HepG2 (cell line): Measurements from ENCODE around the gene PTBP2. TPM values are rescaled to one million over a fixed set of nuclear protein-coding genes. Genes with fewer than 3 reads are reported as not detected.
A peak's percentile ranks its signal among the peaks of the same experiment; 100 is the strongest.

ENCODE experiments used
- ATAC-seq: fragments of 200-7000 bp; cut with Tn5 transposase; 3 replicates; pipeline ENCODE4 v1.9.1; 2020; ENCODE audit warnings: mild to moderate bottlenecking, moderate library complexity
- BruUV-seq: library from RNA; stranded (reverse); fragments of 400-500 nt; replicated peaks from 2 replicates; lab custom pipeline; 2021; lab: Mats Ljungman, UMichigan
- CTCF ChIA-PET: fragments of 300-600 bp; formaldehyde crosslinking; extraction: SDS; loops from one replicate; lab custom pipeline; 2021; ENCODE audit warnings: low total read pairs, inconsistent platforms, low intra/inter-chr PET ratio; lab: Yijun Ruan, JAX
- POLR2A ChIA-PET: fragments of 350-600 bp; sonication (Branson Sonifier 250); formaldehyde crosslinking; loops from one replicate; lab custom pipeline; 2020; ENCODE audit warnings: antibody characterized with exemption, inconsistent platforms; lab: Yijun Ruan, JAX
- DNase-seq: peaks from one replicate; pipeline ENCODE4 v3.0.0-alpha.2; 2015; ENCODE audit warnings: low spot score
- FAIRE-seq: peaks from 3 replicates; lab custom pipeline; 2011; peaks lifted over from hg19 to GRCh38; lab: Jason Lieb, UNC
- H2AFZ ChIP-seq: one replicate; pipeline ENCODE4 v1.6.1; 2011; ENCODE audit warnings: low read length, inconsistent platforms
- H3K27ac ChIP-seq: fragments of 300-600 bp; 3 replicates; pipeline ENCODE4 v1.8.0; 2011; ENCODE audit warnings: mixed run types, mild to moderate bottlenecking, mixed read lengths, low read length, inconsistent platforms; ENCODE audit not compliant: insufficient read depth; ENCODE audit errors: extremely low read length
- H3K27me3 ChIP-seq, 2 experiments: fragments of 200-600 bp in 1 of 2; 2 replicates in 1 of 2; 3 replicates in 1 of 2; pipeline versions ENCODE4 v1.6.0 to v1.8.0; 2011; ENCODE audit warnings: low read length in 2 of 2, mild to moderate bottlenecking in 2 of 2, moderate library complexity in 2 of 2, inconsistent platforms in 1 of 2; ENCODE audit not compliant: insufficient read depth in 2 of 2, control insufficient read depth in 1 of 2
- H3K36me3 ChIP-seq, 2 experiments: fragments of 200-600 bp in 1 of 2; replicated peaks in 1 of 2; 2 replicates in 1 of 2; 3 replicates in 1 of 2; pipeline versions ENCODE4 v1.5.1 to v1.8.0; 2011; ENCODE audit warnings: low read length in 2 of 2, inconsistent platforms in 1 of 2; ENCODE audit not compliant: insufficient read depth in 2 of 2, control insufficient read depth in 1 of 2
- H3K4me1 ChIP-seq: 2 replicates; pipeline ENCODE4 v1.5.1; 2012; ENCODE audit warnings: low read length, inconsistent platforms; ENCODE audit not compliant: insufficient read depth
- H3K4me2 ChIP-seq: 2 replicates; pipeline ENCODE4 v1.6.0; 2011; ENCODE audit warnings: low read depth, low read length, inconsistent platforms
- H3K4me3 ChIP-seq, 3 experiments: fragments of 200-600 bp in 1 of 3; sonication (generic), shearing (Covaris generic) in 1 of 3; replicated peaks in 1 of 3; 2 replicates each; pipeline ENCODE4 v1.5.1; 2011 to 2016; ENCODE audit warnings: low read length in 3 of 3, inconsistent platforms in 2 of 3, low read depth in 2 of 3, mild to moderate bottlenecking in 2 of 3, control low read depth in 1 of 3, mixed read lengths in 1 of 3; ENCODE audit not compliant: insufficient read depth in 1 of 3
- H3K79me2 ChIP-seq: one replicate; pipeline ENCODE4 v1.6.1; 2011; ENCODE audit warnings: low read length, inconsistent platforms; ENCODE audit not compliant: insufficient read depth
- H3K9ac ChIP-seq: 2 replicates; pipeline ENCODE4 v1.6.0; 2011; ENCODE audit warnings: mild to moderate bottlenecking, low read depth, low read length, inconsistent platforms; ENCODE audit not compliant: insufficient read depth
- H3K9me3 ChIP-seq: 2 replicates; pipeline ENCODE4 v1.5.1; 2012; ENCODE audit warnings: mild to moderate bottlenecking, low read length
- H4K20me1 ChIP-seq: 2 replicates; pipeline ENCODE4 v1.6.0; 2011; ENCODE audit warnings: inconsistent platforms, mild to moderate bottlenecking, low read length, moderate library complexity; ENCODE audit not compliant: insufficient read depth
- ATF7 ChIP-seq, 2 experiments: fragments of 450-650 bp in 1 of 2; sonication (generic) in 1 of 2; formaldehyde crosslinking in 1 of 2; IDR thresholded peaks; 2 replicates each; pipeline versions ENCODE4 v1.4.0 to v1.6.1; 2016 to 2020; ENCODE audit warnings: antibody characterized with exemption in 1 of 2, mild to moderate bottlenecking in 1 of 2, missing genetic modification reagents in 1 of 2
- HNRNPK ChIP-seq: fragments of 200-400 bp; formaldehyde crosslinking; IDR thresholded peaks from 2 replicates; pipeline ENCODE4 v1.6.1; 2018; ENCODE audit warnings: low read length, low read depth, moderate library complexity, mild to moderate bottlenecking; ENCODE audit not compliant: poor library complexity, severe bottlenecking
- TSC22D2 ChIP-seq: sonication (generic); formaldehyde crosslinking; IDR thresholded peaks from 2 replicates; pipeline ENCODE4 v1.5.1; 2020; ENCODE audit warnings: missing genetic modification reagents, mild to moderate bottlenecking, borderline replicate concordance
- WGBS: methylation state at CpG from one replicate; pipeline ENCODE4 v1.1.6; 2017; ENCODE audit warnings: low lambda C conversion rate; 5-methylcytosine and 5-hydroxymethylcytosine counted together
- in situ Hi-C: cut with HindIII; loops from 2 replicates; pipeline ENCODE4 v1.10.0; 2017; ENCODE audit warnings: low pct_unique_long_range_greater_than_20kb; ENCODE audit not compliant: extremely low pct_ligation_motif_present
- intact Hi-C: fragments of 100-400 bp; cut with micrococcal nuclease; formaldehyde crosslinking; loops from one replicate; pipeline ENCODE4 v1.10.0; 2022; ENCODE audit not compliant: unreplicated experiment
- polyA plus RNA-seq, 8 experiments: library from polyadenylated mRNA; depleted of rRNA in 3 of 8; stranded (reverse) in 7 of 8; unstranded in 1 of 8; fragments of >200 nt; fragmentation: Illumina TruSeq in 4 of 8; extraction: Trizol in 4 of 8; gene quantifications; 2 replicates each; pipeline versions ENCODE4 v1.2.1 to v1.2.3, GENCODE V29; 2011 to 2016; ENCODE audit warnings: low read depth in 4 of 8, missing spikeins in 1 of 8, mixed read lengths in 1 of 8; ENCODE audit not compliant: insufficient read depth in 1 of 8
- total RNA-seq, 5 experiments: library from RNA; depleted of rRNA; stranded (reverse); fragments of >200 nt; fragmentation: Illumina TruSeq; extraction: Trizol; gene quantifications; 2 replicates each; pipeline ENCODE4 v1.2.3, GENCODE V29; 2016; ENCODE audit warnings: low read depth in 1 of 5
- TF ChIP-seq, protein P1 (sequence below): sonication (generic); formaldehyde crosslinking; conservative IDR thresholded peaks from 2 replicates; pipeline ENCODE4 v1.4.0; 2020; ENCODE audit warnings: missing genetic modification reagents

Gene PTBP2
- total and polyA plus RNA-seq, 2 of the 13 experiments (the other 11 are each of a cell fraction or from before 2014, with no cell fraction given) = 10.5 to 14.1 TPM

DNA sequence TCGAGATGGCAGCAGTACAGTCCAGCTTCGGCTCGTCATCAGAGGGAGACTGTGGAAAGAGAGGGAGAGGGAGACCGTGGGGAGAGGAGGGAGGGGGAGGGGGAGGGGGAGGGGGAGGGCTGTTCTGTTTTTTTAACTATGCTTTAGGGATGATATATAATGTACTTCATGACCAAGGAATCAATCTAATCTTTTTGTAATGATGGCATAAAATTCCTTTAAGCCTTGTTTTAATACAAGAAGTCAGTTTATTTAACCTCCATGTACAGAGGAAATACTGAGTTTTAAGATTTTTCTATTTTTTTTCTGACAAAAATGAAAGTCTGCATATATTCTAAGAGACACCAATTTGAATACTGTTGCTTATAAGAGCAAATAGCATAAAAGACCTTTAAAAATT, 41.9 kb downstream of the PTBP2 start:
- TF ChIP-seq HNRNPK (peak; percentile 87), TSC22D2 (no peak)
- in situ Hi-C loops (no loop called here), intact Hi-C loops (no loop called here)
- Histone ChIP-seq H3K36me3 (0 out of 5 replicates have a peak, but pooled peaks cover 0 to 8% of the 10 kb centered on the region in 2 experiments), H3K4me3 (no peak overlapping the region), H3K9me3 (0 out of 2 replicates have a peak, but pooled peaks cover 6% of the 10 kb centered on the region), H3K9ac (no peak overlapping the region), H2AFZ (no peak overlapping the region), H3K79me2 (peaks cover 23% of the 10 kb centered on the region), H3K4me1 (peaks cover 7% of the 10 kb centered on the region; the same call in 1 of the 2 replicates), H4K20me1 (no peaks in the 10 kb centered on the region), H3K27me3 (no peaks in the 10 kb centered on the region), H3K4me2 (no peak overlapping the region), H3K27ac (no peak overlapping the region)
- no TSS peak for BruUV-seq
- POLR2A ChIA-PET = no interaction called here
- ATAC-seq = no peak
- CTCF ChIA-PET = no interaction called here
- DNase-seq = no peak
- 96% methylated on average over 4 of the region's 4 CpGs for WGBS
- no peak for FAIRE-seq

DNA sequence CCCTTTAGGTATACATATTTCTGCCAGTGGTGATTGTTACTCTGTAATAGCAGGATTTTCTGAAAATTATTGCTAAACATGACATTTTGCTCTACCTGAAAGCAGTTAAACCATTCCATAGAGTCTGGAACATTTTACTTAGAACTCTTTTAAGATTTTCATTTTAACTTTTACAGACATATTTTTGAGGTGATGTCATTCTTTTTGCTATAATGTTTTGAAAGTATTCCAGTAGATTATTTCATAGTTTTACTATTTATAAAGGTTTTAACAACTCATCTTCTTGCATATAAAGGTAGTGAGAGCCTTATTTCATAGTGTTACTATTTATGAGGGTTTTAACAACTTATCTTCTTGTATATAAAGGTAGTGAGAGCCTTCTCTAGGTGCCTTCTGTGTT, 42.9 kb downstream of the PTBP2 start:
- H3K9me3 ChIP-seq = 0 out of 2 replicates have a peak, but pooled peaks cover 6% of the 10 kb centered on the region
- BruUV-seq = no TSS peak
- in situ Hi-C loops (no loop called here), intact Hi-C loops (no loop called here)
- H3K9ac ChIP-seq = no peak overlapping the region
- no peak overlapping the region for H2AFZ ChIP-seq
- no peaks in the 10 kb centered on the region for H4K20me1 ChIP-seq
- no peak overlapping the region for H3K4me2 ChIP-seq
- DNase-seq (no peak), FAIRE-seq (no peak), ATAC-seq (no peak)
- H3K27me3 ChIP-seq = no peaks in the 10 kb centered on the region
- H3K4me3 ChIP-seq = no peak overlapping the region
- peaks cover 7% of the 10 kb centered on the region; the same call in 1 of the 2 replicates for H3K4me1 ChIP-seq
- peaks cover 23% of the 10 kb centered on the region for H3K79me2 ChIP-seq
- H3K27ac ChIP-seq = no peak overlapping the region
- 0 out of 5 replicates have a peak, but pooled peaks cover 0 to 8% of the 10 kb centered on the region in 2 experiments for H3K36me3 ChIP-seq
- ChIA-PET POLR2A (no interaction called here), CTCF (no interaction called here)
- TF ChIP-seq, protein P1, sequence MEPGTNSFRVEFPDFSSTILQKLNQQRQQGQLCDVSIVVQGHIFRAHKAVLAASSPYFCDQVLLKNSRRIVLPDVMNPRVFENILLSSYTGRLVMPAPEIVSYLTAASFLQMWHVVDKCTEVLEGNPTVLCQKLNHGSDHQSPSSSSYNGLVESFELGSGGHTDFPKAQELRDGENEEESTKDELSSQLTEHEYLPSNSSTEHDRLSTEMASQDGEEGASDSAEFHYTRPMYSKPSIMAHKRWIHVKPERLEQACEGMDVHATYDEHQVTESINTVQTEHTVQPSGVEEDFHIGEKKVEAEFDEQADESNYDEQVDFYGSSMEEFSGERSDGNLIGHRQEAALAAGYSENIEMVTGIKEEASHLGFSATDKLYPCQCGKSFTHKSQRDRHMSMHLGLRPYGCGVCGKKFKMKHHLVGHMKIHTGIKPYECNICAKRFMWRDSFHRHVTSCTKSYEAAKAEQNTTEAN (CRISPR knock-in tag) = no peak
- TF ChIP-seq ATF7 (IDR thresholded peaks at IDR 0.05) (peak; percentile 64), ATF7 (CRISPR knock-in tag; IDR thresholded peaks at IDR 0.05) (no peak)
